ENCODE data around the gene ALDH3A2.

ALDH3A2 gene

GRCh38 chr17:19714542-19715411 lies 66.2 kb downstream of the ALDH3A2 start:
- DNase-seq (ENCODE audit: low spot score), result no peak

- DNase-seq (ENCODE audit: low spot score), result peak; percentile 36
Observed at GRCh38 chr17:19716108-19717030, 67.8 kb downstream of the ALDH3A2 start, which contains the start of gene SLC47A2. Gene SLC47A2 (minus strand): TSS chr17:19716584. CDS start chr17:19716555, 29 bp downstream.

GRCh38 chr17:19717031-19717360 lies 68.4 kb downstream of the ALDH3A2 start:
- peak; percentile 8 for DNase-seq (ENCODE audit: low spot score)

- no peak for DNase-seq (ENCODE audit: low spot score)
Observed at GRCh38 chr17:19717411-19717908, 68.9 kb downstream of the ALDH3A2 start.

GRCh38 chr17:19718041-19718612 lies 69.6 kb downstream of the ALDH3A2 start:
- DNase-seq (ENCODE audit: low spot score), result no peak

- DNase-seq (ENCODE audit: low spot score), result no peak
Observed at GRCh38 chr17:19718613-19719354, 70.2 kb downstream of the ALDH3A2 start.

GRCh38 chr17:19719355-19720209 lies 71.0 kb downstream of the ALDH3A2 start:
- DNase-seq (ENCODE audit: low spot score), result no peak

GRCh38 chr17:19720210-19720475 lies 71.6 kb downstream of the ALDH3A2 start:
- no peak for DNase-seq (ENCODE audit: low spot score)

- DNase-seq (ENCODE audit: low spot score), result no peak
Observed at GRCh38 chr17:19720631-19721426, 72.3 kb downstream of the ALDH3A2 start.

- no peak for DNase-seq (ENCODE audit: low spot score)
Observed at GRCh38 chr17:19723964-19724363, 75.4 kb downstream of the ALDH3A2 start.

- DNase-seq (ENCODE audit: low spot score), result no peak
Observed at GRCh38 chr17:19724501-19725420, 76.2 kb downstream of the ALDH3A2 start.

- no peak for DNase-seq (ENCODE audit: low spot score)
Observed at GRCh38 chr17:19725486-19725885, 76.9 kb downstream of the ALDH3A2 start.

- DNase-seq (ENCODE audit: low spot score), result no peak
Observed at GRCh38 chr17:19726631-19727376, 78.3 kb downstream of the ALDH3A2 start.

All from AG20443 (cell line).